EL (cell line): ENCODE data around the gene AP3B2.
"Not testable (repeated sequence)": the region's sequence is repeated elsewhere in the genome, so short reads cannot be mapped to it uniquely, and the experiment has no call there.

Experiments used
- DNase-seq: peaks from one replicate; pipeline ENCODE4 v3.0.0-alpha.2; 2016

The AP3B2 gene

DNA sequence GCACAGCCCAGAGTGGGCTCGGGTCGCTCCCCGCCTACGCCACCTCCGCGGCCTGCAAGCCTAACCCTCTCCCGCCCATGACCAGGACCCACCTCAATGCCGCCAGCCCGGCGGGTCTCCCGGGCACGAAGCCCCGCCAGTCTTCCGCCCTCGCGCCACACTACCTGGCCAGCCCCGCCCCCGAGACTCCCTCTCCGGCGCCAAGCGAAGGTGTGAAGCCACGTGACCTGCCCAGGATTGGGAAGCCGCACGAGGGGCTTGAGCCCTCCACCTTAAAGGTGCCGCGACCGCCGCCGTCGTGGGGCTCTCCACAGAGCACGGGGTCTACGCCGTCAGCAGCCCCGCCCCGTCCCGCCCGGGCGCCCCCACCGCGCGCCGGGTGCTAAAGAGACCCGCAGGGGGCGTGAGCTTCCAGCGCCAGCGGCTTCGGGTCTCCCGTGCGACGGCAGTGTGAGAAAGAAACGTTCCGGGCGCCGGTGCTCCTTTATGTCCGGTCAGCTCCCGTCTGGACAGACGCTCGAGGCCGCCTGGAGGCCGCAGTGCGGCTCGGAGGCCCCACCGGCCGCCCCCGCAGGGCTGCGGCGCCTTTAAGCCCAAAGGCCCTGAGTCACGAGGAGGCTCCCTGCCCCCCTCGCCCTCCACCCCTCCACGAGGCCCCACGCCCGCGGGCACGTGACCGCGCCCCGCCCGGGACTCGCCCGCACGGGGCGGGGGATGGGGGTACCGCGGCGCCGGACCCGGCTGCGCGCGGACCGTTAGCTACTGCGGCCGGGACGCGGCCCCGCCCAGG is 62.4 kb downstream of the AP3B2 start, which contains the start of gene CPEB1:
Gene CPEB1 (minus strand): TSS at position 319 of the 790 bp plus-strand sequence. CDS start 18,904 bp downstream, outside the sequence.
- DNase-seq: peak; percentile 31

- no peak for DNase-seq
Measured at GRCh38 chr15:82646250-82647044, 63.2 kb downstream of the AP3B2 start.

GRCh38 chr15:82644967-82645852 is 64.5 kb downstream of the AP3B2 start:
- DNase-seq: not testable (repeated sequence)

GRCh38 chr15:82643992-82644391 is 65.7 kb downstream of the AP3B2 start:
- DNase-seq: no peak

DNA sequence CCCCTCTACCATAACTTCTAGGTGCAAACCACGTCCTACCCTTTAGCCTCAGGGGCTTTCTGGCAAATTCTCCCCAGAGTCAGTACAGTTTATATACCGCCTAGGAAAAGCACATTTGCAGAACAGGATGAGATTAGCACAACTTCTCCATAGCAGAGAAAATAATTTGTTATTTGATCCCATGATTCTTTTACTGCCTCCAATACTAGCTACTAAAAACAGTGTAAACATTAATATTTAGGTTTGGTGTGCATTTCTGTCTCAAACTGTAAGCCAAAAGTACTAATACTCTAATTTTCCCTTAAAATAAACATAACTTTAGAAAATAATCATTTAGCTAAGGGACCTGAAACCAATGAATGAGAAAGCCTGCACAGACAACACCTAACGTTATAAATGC is 67.0 kb downstream of the AP3B2 start:
- DNase-seq: no peak

- DNase-seq: no peak
Measured at GRCh38 chr15:82641129-82641798, 68.4 kb downstream of the AP3B2 start.

DNA sequence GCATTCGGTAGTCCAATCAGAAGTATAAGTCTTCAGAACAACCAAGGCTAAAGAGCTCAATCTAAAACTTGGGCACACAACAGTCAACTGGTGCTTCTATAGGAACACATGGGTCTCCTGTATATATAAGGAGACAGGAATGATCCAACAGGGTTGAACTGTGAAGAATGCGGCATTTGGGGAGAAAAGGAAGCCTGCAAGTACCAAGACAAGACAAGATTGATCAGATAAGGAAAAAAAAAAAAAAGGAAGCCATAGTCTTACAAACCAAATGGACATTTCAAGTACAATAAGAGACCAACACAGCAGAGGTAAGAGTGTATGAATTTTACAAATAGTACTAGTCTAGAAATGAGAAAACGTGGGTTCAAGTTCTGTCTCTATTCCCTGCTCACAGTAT is 69.0 kb downstream of the AP3B2 start:
- no peak for DNase-seq

DNA sequence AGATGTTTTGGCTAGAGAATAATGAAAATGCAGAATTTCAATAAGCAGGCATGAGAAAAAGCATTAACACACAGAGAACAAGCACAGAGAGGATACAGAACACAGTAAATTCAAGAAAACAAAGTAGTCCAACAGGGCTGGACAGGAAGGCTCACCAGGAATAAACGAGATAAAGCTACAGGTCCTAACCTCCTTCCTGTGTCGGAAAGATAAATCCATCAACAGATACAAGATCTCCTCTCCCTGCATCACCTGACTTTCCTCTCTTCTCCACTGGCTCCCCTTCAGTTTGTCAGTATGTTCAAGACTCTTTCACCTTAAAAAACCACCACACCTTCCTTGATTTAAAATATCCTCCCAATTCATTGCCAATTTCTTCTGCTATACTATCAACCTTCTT is 73.9 kb downstream of the AP3B2 start:
- no peak for DNase-seq

DNA sequence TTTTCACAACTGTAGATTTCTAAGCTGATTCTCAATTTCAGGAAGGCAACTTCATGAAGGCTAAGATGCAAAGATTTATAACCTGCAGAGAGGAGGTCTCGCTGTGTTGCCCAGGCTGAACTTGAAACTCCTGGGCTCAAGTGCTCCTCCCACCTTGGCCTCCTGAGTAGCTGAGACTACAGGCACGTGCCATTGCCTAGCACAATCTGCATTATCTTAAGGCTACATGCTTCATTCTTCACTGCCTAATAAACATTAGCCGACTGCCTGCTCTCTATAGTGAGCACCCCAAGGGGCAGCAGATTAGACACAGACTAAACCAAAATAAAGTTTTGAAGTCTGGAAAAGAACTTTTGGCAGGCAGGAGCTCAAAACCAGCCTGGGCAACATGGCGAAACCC is 79.6 kb downstream of the AP3B2 start:
- DNase-seq: no peak

- peak; percentile 39 for DNase-seq
Measured at GRCh38 chr15:82625136-82625535, 84.5 kb downstream of the AP3B2 start.

DNA sequence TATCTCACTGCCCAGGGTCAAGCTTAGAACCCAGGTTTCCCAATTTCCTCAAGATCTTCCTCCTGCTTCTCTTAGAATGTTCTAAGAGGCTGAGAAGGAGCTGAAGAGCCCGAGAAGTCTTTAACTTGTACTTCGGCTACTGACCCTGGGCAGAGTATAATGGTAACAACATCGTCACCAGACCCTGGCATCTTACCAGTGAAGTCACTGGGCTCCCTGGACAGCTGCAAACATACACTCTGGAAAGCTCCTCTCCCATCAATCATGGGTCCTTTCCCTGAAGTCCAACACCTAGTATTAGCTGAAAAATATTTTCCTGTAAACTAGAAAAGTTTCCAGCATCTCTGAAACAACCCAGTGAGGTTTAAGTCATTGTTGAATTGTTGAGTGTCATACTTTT is 85.2 kb downstream of the AP3B2 start:
- no peak for DNase-seq

- DNase-seq: peak; percentile 41
Measured at GRCh38 chr15:82624008-82624407, 85.7 kb downstream of the AP3B2 start.

DNA sequence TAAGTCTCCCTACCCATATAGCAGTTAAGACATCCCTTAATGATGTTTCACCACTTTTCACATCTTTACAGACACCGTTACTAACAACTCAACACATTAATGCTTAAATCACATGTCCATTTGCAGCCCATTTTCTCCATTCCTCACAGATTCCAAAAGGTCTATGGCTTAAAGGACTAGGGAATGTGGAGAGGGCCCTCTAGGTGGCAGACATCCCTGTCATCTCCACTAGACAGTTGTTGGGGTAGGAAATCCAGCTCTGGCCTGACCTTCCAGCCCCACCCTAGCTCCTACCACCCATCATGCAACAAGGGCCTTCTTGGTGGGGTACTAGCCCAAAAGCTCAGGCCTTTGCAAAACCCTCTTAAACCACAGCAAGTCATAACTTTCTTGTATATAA is 87.7 kb downstream of the AP3B2 start:
- no peak for DNase-seq

GRCh38 chr15:82613747-82614146 is 95.9 kb downstream of the AP3B2 start:
- no peak for DNase-seq

GRCh38 chr15:82611348-82611747 is 98.3 kb downstream of the AP3B2 start:
- DNase-seq: no peak
